PC-3 (cell line): ENCODE results near the gene EZH1.

ENCODE experiments used
- CTCF ChIP-seq: fragments of 300-600 bp; sonication (generic); conservative IDR thresholded peaks from 2 replicates; pipeline ENCODE4 v1.5.1; 2017; ENCODE audit warnings: antibody characterized with exemption, low read depth, mild to moderate bottlenecking, low read length
- EZH2 ChIP-seq: fragments of 300-600 bp; sonication (generic); IDR thresholded peaks from one replicate; pipeline ENCODE4 v1.6.1; 2017; ENCODE audit warnings: antibody characterized with exemption, mild to moderate bottlenecking, low read length; ENCODE audit not compliant: unreplicated experiment
- EZH2phosphoT487 ChIP-seq: fragments of 300-600 bp; sonication (generic); IDR thresholded peaks from 2 replicates; pipeline ENCODE4 v1.6.1; 2018; ENCODE audit warnings: mild to moderate bottlenecking, antibody characterized with exemption, low read length, borderline replicate concordance

- no peak for TF ChIP-seq CTCF
- TF ChIP-seq EZH2: no peak
- no peak for TF ChIP-seq EZH2phosphoT487
These were observed 77.5 kb downstream of the EZH1 start for GRCh38 chr17:42667088-42667951.
